DMS 273 (cell line): ENCODE measurements around the gene THOP1.
A peak's percentile ranks its signal among the peaks of the same experiment; 100 is the strongest.

ENCODE experiments used
- DNase-seq: peaks from one replicate; lab custom pipeline; 2025; ENCODE audit not compliant: unreplicated experiment; lab: John Stamatoyannopoulos, UW

Gene THOP1

DNA sequence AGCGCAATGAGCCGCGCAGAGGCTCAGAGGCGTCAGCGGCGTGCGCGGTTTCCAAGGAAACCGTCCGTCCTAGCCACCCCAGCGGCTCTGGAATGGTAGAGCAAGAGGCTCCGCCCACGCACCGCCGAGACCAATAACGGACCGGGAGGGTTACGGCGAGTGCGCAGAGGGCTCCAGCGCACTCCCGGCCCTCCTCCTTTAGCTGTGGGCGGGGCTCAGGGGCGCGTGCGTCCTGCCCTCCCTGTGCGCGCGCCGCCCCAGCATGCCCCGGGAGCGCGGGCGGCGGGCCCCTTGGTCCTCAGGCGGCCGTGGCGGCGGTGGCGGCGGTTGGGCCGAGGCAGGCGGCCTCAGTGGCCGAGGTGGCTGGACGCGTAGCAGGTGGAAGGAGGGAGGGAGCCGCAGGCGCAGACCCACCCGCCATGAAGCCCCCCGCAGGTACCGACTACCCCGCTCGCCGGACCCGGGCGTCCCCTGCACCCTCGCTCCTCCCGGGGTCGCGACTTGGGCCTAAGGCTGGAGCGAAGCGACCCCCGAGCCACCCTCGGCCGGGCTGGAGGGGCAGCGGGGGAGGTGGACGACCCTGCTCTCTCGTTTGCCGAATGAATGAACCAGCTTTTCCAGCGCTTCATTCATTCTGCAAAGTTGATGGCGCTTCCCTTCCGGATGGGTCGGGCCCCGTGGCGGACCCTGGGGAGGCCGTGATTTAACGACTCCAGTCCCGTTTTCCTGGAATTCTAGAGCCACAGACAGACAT, at the start of gene THOP1:
Gene THOP1 (plus strand): TSS at position 260 of the 754 bp plus-strand sequence. CDS start 160 bp downstream, at position 420.
- peak; percentile 100 for DNase-seq

DNA sequence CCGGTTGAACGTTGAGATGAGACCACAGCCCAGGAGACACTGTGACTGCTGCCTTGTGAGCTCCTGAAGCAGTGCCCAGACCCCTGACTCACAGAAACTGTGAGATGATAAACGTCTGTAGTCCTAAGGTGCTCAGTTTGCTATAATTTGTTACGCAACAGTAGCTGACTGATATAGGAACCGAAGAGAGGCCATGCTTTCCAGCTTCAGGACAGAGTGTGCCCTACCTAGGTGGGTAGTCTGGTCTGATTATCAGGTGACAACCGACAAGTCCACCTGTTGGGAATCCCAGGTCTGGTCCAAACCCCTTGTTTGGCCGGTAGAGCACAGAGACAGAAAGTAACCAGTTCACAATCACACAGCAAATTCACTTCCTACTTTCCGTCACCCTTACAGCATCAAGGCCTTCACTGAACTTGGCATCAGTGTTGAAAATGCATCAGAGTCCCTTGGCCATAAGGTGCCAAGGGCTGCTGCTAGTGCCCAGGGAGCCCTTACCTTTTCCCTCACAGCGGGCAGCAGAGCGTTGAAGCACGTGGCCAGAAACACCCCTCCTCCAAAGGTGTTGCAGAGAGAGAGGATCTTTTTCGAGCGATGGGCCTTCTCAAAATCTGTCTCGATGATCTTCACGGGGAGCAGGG, 48.6 kb upstream of the THOP1 start:
- no peak for DNase-seq

DNA sequence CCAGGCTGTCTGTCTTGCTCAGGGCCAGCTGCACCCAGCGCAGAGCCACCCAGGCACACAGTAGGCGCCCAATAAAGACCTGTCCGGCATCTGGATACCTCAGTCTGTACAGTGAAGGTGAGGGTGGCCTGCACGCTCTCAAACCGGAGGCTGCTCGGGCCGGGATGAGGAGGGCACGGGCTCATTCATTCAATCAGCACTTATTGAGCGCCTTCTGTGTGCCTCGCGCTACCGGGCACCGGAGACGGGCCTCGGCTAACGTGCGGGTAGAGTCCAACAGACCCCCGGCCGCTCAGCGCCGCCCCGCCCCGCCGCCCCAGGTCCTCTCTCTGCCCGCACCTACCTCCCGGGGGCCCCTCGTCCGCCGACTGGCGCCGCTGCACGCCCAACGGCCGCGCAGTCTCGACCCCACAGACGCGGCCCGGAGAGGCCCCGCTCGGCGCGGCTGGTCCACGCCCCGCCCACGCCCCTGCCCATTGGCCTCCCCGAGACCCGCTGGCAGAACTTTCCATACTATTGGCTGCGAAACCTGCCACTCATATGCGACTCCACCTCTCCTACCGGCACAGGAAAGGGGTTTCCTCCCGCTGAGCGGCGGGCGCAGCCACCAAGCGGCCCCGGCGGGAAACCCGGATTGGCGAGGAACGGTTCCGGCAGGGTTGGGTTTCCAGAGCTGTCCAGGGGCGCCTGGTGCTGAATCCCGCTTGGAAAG, 45.5 kb upstream of the THOP1 start, which contains the start of gene SLC39A3:
Gene SLC39A3 (minus strand): TSS at position 416 of the 712 bp plus-strand sequence. CDS start 2,760 bp downstream, outside the sequence.
- peak; percentile 99 for DNase-seq

DNA sequence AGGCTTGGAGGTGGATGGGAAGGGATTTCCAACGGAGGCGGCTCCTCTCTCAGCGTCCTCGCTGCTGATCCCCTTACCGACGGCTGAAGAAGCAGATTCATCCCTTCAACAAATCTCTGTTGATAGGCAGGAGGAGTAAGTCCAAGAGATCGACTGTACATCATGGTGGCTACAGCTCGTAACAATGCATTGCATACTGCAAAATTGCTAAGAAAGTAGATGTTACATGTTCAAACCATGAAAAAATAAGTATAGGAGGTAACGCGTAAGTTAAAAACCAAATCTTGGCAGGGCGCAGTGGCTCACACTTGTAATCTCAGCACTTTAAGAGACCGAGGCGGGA, 45.0 kb upstream of the THOP1 start:
- no peak for DNase-seq

DNA sequence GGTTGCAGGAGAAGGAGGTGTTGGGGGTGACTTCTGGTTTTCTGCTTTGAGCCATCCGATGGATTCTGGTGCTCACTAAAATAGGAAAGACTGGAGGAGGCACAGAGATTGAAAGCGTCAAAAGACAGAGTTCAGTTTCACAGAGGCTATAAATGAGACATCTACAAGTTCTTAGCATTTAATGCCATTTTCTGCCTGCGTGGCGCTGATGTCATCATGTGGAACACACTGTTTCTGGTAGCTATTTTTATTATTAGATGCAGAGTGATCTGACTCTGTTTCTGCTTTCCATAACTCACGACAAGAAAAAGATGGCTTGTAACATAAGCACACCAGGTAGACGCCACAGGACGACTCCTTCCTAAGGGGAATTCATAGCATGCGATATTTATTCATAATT, 42.2 kb upstream of the THOP1 start:
- DNase-seq: no peak

DNA sequence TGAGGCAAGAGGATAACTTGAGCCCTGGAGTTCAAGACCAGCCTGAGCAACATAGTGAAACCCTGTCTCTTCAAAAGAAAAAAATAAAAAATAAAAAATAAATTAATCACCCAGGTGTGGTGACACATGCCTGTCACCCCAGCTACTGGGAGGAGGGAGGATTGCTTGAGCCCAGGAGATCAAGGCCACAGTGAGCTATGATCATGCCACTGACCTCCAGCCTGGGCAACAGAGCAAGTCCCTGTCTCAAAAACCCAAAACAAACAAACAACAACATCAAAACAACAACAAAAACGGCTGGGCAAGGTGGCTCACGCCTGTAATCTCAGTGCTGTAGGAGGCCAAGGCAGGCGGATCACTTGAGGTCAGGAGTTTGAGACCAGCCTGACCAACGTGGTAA, 41.2 kb upstream of the THOP1 start:
- DNase-seq: no peak

DNA sequence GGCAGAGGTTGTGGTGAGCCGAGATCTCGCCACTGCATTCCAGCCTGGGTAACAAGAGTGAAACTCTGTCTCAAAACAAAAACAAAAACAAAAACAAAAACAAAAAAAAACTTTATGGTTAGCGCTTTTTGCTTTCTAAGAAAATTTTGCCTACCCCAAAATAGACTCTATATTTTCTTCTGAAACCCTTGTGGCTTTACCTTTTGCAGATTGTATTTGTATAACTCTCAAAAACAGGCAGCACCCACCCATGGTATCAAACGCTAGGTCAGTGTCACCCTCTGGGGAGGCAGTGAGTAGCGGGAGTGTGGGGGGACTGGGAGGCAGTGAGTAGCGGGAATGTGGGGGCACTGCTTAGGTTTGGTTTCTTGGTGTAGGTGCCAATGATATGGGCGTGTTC, 38.0 kb upstream of the THOP1 start:
- DNase-seq: no peak

DNA sequence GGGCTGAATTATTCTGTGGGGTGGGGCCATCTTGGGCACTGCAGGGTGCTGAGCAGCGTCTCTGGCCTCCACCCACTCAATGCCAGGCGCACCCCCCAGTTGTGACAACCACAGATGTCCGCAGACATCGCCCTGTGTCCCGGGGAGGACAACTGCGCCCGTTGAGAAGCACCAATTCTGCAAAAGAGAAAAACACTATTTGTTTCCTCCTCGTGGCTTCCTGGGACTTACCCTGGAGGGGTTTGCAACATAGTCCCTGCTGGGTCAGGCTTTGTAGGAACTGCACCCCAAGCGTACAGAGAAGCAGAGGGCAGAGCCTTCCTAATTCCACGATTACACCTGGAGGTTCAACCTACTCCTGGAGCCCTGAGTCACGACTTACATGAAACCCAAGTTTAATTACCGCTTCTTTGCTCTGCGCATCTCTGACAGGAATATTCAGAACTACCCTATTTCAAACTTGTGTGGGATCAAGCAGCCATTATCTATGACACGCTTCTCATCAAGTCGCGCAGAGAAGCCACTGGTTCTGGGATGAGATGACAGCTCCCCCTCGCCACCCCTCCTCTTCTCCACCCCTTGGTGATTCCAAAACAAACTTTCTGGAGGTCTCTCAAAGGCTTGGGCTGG, 34.4 kb upstream of the THOP1 start:
- no peak for DNase-seq

DNA sequence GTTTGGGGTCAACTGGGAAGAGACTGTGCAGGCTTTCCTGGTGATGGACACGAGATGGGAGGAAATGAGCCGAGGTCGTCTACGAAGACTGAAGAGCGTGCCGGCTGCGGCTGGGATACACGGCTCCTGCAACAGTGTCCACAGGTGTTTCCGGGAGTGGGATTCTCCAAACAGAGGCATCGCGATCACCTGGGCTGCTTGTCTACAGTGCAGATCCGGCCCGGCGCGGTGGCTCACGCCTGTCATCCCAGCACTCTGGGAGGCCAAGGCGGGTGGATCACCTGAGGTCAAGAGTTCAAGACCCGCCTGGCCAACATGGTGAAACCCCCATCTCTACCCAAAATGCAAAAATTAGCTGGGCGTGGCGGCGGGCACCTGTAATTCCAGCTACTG, 33.9 kb upstream of the THOP1 start:
- no peak for DNase-seq

DNA sequence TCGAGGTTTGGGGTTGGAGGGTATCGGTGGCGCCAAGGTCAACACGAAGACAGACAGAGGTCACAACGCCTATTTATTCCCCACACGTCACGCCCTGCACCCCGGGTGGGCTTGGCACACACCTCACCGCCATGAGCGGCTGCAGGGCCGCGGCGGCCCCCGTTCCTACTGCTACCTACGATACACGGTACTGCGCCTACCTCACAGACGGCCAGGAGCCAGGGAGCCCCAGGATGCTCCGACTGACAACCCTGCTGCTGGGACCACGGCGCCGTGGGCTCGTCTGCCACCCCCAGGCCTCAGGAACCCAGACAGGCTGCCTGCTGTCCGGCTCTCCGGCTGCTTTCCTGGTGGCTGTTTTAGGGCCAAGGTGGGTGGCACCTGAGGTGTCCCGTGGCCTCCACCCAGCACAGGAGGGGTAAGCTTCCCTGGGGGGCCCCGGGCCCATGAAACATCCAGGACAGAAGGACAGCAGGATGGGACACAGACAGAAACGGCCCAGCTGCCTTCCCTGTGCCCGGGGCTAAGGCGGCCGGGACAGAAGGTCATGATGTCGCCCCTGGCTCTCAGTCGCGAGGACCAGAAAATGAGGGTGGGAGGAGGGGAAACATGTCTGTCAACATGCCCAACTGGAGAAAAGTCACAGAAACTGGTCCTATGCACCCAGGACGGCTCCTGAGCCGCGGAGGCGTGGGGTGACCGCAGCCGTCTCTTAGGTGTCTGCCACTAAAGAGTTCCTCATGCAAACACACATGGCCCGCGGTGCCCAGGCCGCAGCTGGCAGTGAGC, 30.4 kb upstream of the THOP1 start:
- no peak for DNase-seq

DNA sequence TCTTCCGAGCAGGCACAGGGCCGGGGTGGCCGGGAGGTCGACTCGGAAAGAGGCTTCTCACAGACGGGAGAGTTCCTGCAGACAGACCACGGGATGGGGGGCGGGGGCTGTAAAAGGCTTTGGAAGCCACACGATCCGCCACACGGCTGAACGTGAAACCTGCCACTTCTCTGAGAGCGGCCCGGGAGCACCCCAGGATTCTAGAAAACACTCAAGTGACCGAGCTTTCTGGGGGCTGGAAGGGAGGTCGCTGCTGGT, 29.9 kb upstream of the THOP1 start:
- DNase-seq: no peak

DNA sequence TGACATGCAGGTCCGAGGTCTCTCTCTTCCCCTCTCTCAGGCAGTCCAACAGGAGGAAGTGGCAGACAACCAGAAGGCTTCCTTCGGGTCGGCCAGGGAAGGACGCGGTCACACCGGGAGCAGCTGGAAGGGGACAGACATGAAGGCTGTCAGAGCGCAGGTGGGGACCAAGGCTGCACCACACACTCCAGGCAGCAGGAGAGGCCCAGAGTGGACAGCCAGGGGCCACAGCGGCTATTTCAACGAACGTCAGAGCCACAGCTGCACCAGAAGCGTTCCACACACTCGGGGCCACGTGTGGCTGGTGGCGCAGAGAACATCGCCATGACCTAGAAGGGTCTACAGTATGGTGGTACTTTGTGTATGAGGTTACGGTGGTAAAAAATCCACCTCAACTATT, 29.5 kb upstream of the THOP1 start:
- DNase-seq: no peak

DNA sequence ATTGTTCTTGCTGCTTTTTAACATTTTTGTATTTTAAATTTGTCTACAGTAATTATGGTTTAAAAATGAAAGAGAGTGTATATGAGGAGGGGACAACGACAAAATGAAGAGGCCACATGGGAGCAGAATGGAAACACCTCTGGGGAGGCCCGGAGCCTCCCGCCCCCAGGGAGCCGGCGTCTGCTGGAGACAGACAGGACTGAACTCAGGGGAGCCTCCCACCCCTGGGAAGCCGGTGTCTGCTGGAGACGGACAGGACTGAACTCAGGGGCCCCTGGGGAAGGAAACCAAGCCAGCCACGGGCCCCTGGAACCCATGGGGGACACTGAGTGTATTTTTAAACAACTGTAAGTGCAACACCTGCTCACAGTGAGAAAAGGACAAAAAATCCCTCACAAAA, 28.8 kb upstream of the THOP1 start:
- no peak for DNase-seq

DNA sequence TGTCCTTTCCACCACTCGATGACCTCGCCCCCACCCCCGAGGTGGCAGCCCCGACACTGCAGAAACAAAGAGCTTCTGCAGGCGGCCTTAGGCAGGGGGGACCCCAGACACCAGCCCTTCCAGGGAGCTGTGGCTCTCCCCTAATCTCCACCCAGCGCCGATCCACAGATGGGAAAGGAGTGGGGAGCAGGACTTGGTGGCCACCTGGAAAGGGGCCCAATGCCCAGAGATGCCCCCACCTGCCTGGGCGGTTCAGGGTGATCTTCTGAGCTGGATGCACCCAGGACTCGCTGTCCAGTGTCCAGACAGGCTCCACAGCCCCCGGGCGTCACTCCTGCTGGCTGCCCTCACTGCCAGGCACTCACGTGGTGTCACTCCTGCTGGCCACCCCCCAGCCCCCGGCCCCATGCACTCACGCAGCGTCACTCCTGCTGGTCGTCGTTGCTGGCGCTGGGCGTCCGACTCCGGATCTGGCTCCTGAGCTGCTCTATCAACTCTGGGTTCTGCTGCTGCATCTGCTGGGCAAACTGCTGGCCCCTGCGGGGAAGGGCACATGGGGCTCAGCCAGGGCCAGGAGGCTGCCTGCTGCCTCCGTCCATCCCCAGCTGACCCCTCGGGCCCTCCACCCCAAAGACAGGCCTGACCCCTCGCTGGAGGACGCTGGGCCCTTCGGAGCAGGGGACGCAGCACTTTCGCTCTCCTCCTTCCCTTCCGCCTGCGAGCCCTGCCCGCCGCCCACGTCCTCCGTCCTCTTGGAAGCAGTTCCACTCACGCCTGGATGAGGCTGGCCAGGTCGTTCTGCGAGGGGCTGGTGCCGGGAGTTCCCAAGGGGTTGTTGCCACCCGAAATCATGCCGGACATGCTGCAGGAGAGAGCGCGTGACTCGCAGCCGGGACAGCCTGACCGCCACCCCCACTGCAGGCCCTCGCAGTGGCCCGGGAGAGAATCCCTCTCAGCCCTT, 28.1 kb upstream of the THOP1 start:
- no peak for DNase-seq

DNA sequence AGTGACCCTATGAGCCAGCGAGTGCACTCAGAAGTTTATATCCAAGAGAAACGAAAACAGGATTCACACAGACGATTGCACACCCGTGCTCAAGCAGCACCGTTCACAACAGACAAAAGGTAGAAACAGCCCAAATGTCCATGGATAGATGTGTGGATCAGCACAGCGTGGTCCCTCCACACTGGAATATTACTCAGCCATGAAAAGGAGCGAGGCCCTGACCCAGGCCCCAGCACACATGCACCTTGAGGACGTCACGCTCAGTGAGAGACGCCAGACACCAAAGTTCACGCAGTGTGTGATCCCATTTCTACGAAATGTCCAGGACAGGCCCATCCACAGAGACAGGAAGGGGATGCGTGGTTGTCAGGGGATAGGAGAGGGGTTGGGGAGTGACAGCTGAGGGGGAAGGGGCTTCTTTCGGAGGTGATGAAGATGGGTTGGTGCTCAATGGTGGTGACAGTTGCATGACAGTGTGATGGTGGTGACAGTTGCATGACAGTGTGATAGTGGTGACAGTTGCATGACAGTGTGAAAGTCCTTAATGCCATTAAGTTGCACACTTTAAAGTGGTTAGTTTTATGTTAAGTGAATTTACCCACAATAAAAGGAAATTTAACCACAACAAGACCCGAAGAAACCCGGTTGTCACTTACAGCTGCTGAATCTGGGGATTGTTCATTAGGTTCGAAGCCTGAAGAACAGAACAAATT, 26.5 kb upstream of the THOP1 start:
- DNase-seq: no peak

DNA sequence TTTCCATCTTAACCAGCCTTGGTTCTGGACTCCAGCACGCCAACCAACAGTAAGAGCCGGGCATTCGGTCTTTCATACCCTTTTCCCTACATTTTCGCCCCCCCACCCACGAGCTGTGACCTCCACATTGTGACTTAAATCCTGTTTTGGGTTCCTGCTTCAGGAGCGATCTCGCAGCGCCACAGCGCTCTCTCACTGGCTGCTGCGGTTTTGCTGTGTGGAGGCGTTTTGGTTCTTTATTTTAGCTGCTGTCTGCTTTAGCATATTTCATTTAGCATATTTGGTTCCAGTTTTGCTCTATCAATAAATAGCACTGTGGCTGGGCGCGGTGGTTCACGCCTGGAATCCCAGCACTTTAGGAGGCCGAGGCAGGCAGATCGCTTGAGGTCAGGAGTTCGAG, 25.9 kb upstream of the THOP1 start:
- no peak for DNase-seq

DNA sequence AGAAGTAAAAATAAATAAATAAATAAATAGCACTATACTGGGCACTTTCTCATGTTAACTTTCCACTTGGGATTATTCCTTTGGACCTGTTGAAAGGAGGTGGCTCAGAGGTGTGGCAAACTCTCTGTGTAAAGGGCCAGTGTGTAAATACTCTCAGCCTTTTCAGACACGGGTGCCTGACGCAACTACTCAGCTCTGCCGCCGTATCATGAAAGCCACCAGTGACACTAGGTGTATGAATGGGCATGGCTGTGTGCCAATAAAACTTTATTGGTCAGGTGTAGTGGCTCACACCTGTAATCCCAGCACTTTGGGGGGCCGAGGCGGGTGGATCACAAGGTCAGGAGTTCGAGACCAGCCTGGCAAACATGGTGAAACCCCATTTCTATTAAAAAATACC, 25.3 kb upstream of the THOP1 start:
- no peak for DNase-seq

DNA sequence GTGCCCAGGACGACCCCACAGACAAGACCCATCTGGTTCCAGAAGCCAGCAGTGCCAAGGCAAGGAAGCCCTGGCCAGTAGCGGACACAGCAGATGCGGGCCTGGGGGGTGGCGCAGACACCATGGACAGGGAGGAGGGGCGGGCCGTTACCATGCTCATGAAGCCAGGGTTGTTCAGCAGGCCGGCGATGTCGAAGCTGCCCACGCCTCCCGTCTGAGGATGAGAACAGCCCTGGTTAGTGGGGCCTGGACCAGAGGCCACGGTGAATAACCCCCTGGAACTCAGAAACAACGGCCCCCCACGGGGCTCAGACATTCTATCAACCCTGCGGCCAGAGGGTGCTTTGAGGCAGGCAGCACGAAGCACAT, 24.0 kb upstream of the THOP1 start:
- DNase-seq: no peak
